Measurements from ENCODE around the gene ZNF3.

DNA sequence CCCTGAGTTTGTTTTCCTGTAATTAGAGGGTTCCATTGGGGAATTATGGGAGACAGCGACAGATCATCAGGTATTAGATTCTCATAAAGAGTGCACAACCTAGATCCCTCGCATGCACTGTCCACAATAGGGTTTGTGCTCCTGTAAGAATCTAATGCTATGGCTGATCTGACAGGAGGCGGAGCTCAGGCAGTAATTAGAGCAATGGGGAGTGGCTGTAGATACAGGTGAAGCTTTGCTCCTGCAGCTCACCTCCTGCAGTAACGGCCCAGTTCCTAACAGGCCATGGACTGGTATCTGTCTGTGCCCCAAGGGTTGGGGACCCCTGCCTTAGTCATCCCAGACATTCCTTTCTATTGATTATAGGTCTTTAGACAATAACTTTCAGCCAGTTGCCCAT lies 32.8 kb downstream of the ZNF3 start:
- TF ChIP-seq SIN3A (IDR thresholded peaks at IDR 0.05; ENCODE audit: borderline replicate concordance, insufficient read depth, low read depth, low read length) (no peak), POLR2AphosphoS5 (IDR thresholded peaks at IDR 0.05; ENCODE audit: low read depth, low read length) (no peak), TCF7L2 (IDR thresholded peaks at IDR 0.05; ENCODE audit: low read depth, low read length) (no peak)
- TF ChIP-seq, protein P1, sequence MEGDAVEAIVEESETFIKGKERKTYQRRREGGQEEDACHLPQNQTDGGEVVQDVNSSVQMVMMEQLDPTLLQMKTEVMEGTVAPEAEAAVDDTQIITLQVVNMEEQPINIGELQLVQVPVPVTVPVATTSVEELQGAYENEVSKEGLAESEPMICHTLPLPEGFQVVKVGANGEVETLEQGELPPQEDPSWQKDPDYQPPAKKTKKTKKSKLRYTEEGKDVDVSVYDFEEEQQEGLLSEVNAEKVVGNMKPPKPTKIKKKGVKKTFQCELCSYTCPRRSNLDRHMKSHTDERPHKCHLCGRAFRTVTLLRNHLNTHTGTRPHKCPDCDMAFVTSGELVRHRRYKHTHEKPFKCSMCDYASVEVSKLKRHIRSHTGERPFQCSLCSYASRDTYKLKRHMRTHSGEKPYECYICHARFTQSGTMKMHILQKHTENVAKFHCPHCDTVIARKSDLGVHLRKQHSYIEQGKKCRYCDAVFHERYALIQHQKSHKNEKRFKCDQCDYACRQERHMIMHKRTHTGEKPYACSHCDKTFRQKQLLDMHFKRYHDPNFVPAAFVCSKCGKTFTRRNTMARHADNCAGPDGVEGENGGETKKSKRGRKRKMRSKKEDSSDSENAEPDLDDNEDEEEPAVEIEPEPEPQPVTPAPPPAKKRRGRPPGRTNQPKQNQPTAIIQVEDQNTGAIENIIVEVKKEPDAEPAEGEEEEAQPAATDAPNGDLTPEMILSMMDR (IDR thresholded peaks at IDR 0.05): no peak
- TF ChIP-seq, protein P2, sequence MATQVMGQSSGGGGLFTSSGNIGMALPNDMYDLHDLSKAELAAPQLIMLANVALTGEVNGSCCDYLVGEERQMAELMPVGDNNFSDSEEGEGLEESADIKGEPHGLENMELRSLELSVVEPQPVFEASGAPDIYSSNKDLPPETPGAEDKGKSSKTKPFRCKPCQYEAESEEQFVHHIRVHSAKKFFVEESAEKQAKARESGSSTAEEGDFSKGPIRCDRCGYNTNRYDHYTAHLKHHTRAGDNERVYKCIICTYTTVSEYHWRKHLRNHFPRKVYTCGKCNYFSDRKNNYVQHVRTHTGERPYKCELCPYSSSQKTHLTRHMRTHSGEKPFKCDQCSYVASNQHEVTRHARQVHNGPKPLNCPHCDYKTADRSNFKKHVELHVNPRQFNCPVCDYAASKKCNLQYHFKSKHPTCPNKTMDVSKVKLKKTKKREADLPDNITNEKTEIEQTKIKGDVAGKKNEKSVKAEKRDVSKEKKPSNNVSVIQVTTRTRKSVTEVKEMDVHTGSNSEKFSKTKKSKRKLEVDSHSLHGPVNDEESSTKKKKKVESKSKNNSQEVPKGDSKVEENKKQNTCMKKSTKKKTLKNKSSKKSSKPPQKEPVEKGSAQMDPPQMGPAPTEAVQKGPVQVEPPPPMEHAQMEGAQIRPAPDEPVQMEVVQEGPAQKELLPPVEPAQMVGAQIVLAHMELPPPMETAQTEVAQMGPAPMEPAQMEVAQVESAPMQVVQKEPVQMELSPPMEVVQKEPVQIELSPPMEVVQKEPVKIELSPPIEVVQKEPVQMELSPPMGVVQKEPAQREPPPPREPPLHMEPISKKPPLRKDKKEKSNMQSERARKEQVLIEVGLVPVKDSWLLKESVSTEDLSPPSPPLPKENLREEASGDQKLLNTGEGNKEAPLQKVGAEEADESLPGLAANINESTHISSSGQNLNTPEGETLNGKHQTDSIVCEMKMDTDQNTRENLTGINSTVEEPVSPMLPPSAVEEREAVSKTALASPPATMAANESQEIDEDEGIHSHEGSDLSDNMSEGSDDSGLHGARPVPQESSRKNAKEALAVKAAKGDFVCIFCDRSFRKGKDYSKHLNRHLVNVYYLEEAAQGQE (IDR thresholded peaks at IDR 0.05; ENCODE audit: insufficient read depth in 1 of 2, low read depth in 2 of 2, low read length in 1 of 2): no peak

All from Panc1 (cell line).